ENCODE data around the gene HACL1.

Gene HACL1

DNA sequence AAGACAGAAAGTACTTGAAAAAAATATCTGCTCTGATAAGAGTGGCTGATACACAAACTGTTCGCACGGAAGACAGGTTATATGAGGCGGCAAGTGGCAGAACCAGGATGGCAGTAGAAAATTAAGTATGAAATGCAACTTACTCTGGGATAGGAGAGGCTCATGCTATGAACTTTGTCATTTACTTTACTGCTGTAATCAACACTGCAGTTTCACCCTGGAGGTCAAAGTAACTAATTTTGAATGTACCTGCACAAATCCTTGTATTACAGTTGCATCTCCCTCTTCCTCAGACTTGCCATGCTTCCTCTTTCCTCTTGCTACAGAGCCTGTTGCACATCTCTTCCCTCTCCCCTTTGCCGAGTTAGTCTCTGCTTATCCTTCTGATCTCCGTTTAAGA lies 38.8 kb downstream of the HACL1 start:
- Mint-ChIP-seq H3K4me3 (no peak overlapping the region), H3K27ac (no peak overlapping the region), H3K36me3 (ENCODE audit: low read depth) (peaks cover 50% of the 10 kb centered on the region), H3K9me3 (no peaks in the 10 kb centered on the region), H3K4me1 (no peaks in the 10 kb centered on the region), H3K27me3 (ENCODE audit: low read depth) (no peaks in the 10 kb centered on the region)
- TF ChIP-seq, protein P1, sequence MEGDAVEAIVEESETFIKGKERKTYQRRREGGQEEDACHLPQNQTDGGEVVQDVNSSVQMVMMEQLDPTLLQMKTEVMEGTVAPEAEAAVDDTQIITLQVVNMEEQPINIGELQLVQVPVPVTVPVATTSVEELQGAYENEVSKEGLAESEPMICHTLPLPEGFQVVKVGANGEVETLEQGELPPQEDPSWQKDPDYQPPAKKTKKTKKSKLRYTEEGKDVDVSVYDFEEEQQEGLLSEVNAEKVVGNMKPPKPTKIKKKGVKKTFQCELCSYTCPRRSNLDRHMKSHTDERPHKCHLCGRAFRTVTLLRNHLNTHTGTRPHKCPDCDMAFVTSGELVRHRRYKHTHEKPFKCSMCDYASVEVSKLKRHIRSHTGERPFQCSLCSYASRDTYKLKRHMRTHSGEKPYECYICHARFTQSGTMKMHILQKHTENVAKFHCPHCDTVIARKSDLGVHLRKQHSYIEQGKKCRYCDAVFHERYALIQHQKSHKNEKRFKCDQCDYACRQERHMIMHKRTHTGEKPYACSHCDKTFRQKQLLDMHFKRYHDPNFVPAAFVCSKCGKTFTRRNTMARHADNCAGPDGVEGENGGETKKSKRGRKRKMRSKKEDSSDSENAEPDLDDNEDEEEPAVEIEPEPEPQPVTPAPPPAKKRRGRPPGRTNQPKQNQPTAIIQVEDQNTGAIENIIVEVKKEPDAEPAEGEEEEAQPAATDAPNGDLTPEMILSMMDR (IDR thresholded peaks at IDR 0.05; ENCODE audit: unreplicated experiment in 3 of 3): no peak

DNA sequence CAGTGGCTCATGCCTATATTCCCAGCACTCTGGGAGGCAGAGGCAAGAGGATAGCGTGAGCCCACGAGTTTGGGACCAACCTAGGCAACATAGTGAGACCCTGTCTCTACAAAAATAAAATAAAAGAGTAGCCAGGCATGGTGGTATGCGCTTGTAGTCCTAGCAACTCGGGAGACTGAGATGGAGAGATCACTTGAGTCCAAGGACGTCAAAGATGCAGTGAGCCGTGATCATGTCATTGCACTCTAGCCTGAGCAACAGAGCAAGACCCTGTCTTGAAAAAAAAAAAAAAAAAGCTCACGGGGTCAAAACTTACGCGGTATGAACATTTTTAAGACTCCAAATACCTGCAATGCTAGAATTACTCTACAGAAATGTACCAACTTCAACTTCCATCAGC lies 42.8 kb downstream of the HACL1 start:
- Mint-ChIP-seq H3K36me3 (ENCODE audit: low read depth) (peaks cover 30% of the 10 kb centered on the region), H3K27ac (no peak overlapping the region), H3K4me3 (no peak overlapping the region), H3K27me3 (ENCODE audit: low read depth) (no peaks in the 10 kb centered on the region), H3K4me1 (no peaks in the 10 kb centered on the region), H3K9me3 (no peaks in the 10 kb centered on the region)
- TF ChIP-seq, protein P1 (IDR thresholded peaks at IDR 0.05; ENCODE audit: unreplicated experiment in 3 of 3): no peak

DNA sequence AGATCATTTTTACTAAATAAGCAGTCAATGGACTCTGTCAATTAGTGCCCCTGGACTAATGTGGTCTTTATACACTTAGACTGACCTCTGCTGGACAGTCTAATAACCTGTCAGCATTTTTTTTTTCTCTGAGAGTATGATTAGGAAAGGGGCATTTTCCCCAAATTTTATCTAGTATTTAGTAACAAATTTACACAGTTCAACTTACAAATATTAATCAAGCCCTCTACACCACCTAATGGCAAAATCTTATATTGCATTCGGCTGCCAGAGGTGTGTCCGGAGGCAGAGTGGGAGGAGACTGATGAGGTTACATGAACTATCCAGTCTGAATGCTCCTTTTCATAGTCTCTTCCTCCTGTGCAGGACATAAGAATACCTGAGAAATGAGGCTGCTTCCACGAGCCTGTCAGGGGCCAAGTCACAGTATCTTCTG lies 43.8 kb downstream of the HACL1 start:
- H3K27me3 Mint-ChIP-seq (ENCODE audit: low read depth): no peaks in the 10 kb centered on the region
- no peaks in the 10 kb centered on the region for H3K4me1 Mint-ChIP-seq
- no peak overlapping the region for H3K27ac Mint-ChIP-seq
- H3K9me3 Mint-ChIP-seq: no peaks in the 10 kb centered on the region
- H3K36me3 Mint-ChIP-seq (ENCODE audit: low read depth): peaks cover 27% of the 10 kb centered on the region
- H3K4me3 Mint-ChIP-seq: no peak overlapping the region
- TF ChIP-seq, protein P1 (IDR thresholded peaks at IDR 0.05; ENCODE audit: unreplicated experiment in 3 of 3): peak; percentile 67 to 77 (median 76)

DNA sequence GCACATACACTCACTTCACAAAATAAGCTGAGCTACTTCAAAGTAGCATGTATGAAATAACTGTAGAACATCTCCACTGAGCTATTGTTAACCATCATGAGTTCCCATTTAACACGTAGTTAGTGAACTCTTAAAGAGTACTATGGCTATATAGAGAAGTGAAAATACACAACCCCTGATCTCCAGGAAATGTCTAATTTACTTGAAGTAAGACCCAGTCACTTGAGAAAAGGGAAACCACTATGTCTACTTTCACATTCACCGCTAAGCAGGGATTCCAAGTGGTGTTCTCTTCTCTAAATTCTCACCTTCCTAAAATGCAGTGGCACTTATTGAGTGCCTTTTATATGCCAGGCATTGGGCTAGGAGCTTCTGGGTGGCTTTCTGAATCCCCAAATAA lies 44.9 kb downstream of the HACL1 start:
- no peak overlapping the region for H3K27ac Mint-ChIP-seq

DNA sequence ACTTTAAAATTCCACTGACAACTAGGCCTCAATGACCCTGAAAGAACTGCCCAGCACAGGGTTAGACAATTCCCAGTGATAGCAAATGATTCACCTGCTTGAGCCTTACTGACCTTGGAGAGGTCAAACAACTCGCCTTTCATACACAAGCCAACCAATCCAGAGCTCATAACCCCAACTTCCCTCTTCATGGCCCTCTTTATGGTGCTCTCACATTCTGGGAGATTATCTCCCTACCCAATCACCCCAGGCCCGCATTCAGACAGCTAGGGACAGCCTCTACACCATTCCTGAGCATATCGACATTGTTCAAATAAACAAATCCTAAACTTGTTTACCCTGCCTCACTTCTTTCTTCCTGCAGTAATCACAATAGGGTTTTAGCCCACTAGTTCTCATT lies 47.6 kb downstream of the HACL1 start:
- Mint-ChIP-seq H3K4me1 (no peaks in the 10 kb centered on the region), H3K27me3 (ENCODE audit: low read depth) (no peaks in the 10 kb centered on the region), H3K27ac (no peak overlapping the region), H3K36me3 (ENCODE audit: low read depth) (peaks cover 30% of the 10 kb centered on the region), H3K4me3 (no peak overlapping the region), H3K9me3 (peaks cover 2% of the 10 kb centered on the region)
- TF ChIP-seq, protein P1 (IDR thresholded peaks at IDR 0.05; ENCODE audit: unreplicated experiment in 3 of 3): no peak

More for the DNA sequence above, 44.9 kb downstream of the HACL1 start:
- Mint-ChIP-seq H3K27me3 (ENCODE audit: low read depth) (no peaks in the 10 kb centered on the region), H3K9me3 (no peaks in the 10 kb centered on the region), H3K4me3 (no peak overlapping the region), H3K36me3 (ENCODE audit: low read depth) (peaks cover 30% of the 10 kb centered on the region), H3K4me1 (no peaks in the 10 kb centered on the region)
- TF ChIP-seq, protein P1 (IDR thresholded peaks at IDR 0.05; ENCODE audit: unreplicated experiment in 3 of 3): no peak

DNA sequence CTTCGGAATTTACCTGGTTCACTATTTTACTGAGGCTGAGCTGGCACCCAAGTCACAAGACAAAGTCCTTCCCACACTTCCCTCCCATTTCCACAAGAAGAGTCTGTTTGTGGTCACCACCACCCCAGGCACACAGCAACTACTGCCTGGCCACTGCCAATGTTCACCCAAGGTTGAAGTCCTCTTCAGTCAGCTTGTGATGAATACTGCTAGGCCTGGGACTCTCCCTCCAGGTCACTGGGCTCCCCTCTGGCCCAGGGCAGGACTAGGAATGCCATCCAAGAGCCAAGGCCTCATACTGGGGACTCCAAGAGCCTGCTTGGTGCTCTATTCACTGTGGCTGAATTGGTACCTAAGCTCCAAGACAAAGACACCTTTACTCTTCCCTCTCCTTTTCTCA lies 49.5 kb downstream of the HACL1 start:
- no peaks in the 10 kb centered on the region for H3K4me1 Mint-ChIP-seq
- peaks cover 36% of the 10 kb centered on the region for H3K36me3 Mint-ChIP-seq (ENCODE audit: low read depth)
- H3K9me3 Mint-ChIP-seq: peaks cover 5% of the 10 kb centered on the region
- H3K4me3 Mint-ChIP-seq: no peak overlapping the region
- TF ChIP-seq, protein P1 (IDR thresholded peaks at IDR 0.05; ENCODE audit: unreplicated experiment in 3 of 3): no peak
- H3K27me3 Mint-ChIP-seq (ENCODE audit: low read depth): no peaks in the 10 kb centered on the region
- H3K27ac Mint-ChIP-seq: no peak overlapping the region

All from nephron (organoid).